CD14-positive monocyte (primary cell): ENCODE results near the gene TAF11L4. TPM values are rescaled to one million over a fixed set of nuclear protein-coding genes. Genes with fewer than 3 reads are reported as not detected.
"Not testable (repeated sequence)": the region's sequence is repeated elsewhere in the genome, so short reads cannot be mapped to it uniquely, and the experiment has no call there.

ENCODE experiments used
- DNase-seq, 3 donors: peaks; one replicate each; pipeline ENCODE4 v3.0.0-alpha.2; 2011 to 2022
- H2AFZ ChIP-seq: 2 replicates; pipeline ENCODE4 v1.6.0; 2012; ENCODE audit warnings: mild to moderate bottlenecking, low read depth, low read length, inconsistent platforms; ENCODE audit not compliant: insufficient read depth, poor library complexity, severe bottlenecking
- H3K27ac ChIP-seq, 2 donors: 1 replicate in 1 of 2; 2 replicates in 1 of 2; pipeline ENCODE4 v1.5.1; 2012 to 2013; ENCODE audit warnings: low read length in 2 of 2, control low read depth in 1 of 2, inconsistent platforms in 1 of 2, low read depth in 1 of 2, mild to moderate bottlenecking in 1 of 2
- H3K27me3 ChIP-seq, 2 donors: one replicate each; pipeline versions ENCODE4 v1.6.0 to v1.6.1; 2011 to 2013; ENCODE audit warnings: low read length in 2 of 2; ENCODE audit not compliant: control insufficient read depth in 2 of 2, insufficient read depth in 2 of 2
- H3K36me3 ChIP-seq, 2 donors: replicated peaks in 1 of 2; 1 replicate in 1 of 2; 2 replicates in 1 of 2; pipeline versions ENCODE4 v1.5.1 to v1.6.1; 2012 to 2013; ENCODE audit warnings: low read length in 2 of 2, control low read depth in 1 of 2, inconsistent platforms in 1 of 2, mild to moderate bottlenecking in 1 of 2; ENCODE audit not compliant: insufficient read depth in 2 of 2, control insufficient read depth in 1 of 2
- H3K4me1 ChIP-seq, 2 donors: 1 replicate in 1 of 2; 2 replicates in 1 of 2; pipeline versions ENCODE4 v1.5.1 to v1.6.1; 2012 to 2013; ENCODE audit warnings: low read length in 2 of 2, control low read depth in 1 of 2, inconsistent platforms in 1 of 2, mild to moderate bottlenecking in 1 of 2, moderate library complexity in 1 of 2; ENCODE audit not compliant: insufficient read depth in 2 of 2, control insufficient read depth in 1 of 2
- H3K4me2 ChIP-seq: replicated peaks from 2 replicates; pipeline ENCODE3; 2012; ENCODE audit warnings: low read length, moderate library complexity, mild to moderate bottlenecking; ENCODE audit not compliant: poor library complexity, severe bottlenecking; ENCODE audit errors: extremely low read depth
- H3K4me3 ChIP-seq, 3 experiments: fragments of 200-600 bp in 1 of 3; sonication (generic) in 1 of 3; replicated peaks in 1 of 3; 1 replicate in 2 of 3; 2 replicates in 1 of 3; pipeline ENCODE4 v1.5.1; 2011 to 2013; ENCODE audit warnings: low read length in 3 of 3, mild to moderate bottlenecking in 3 of 3, control low read depth in 2 of 3, low read depth in 2 of 3, inconsistent platforms in 1 of 3, moderate library complexity in 1 of 3
- H3K79me2 ChIP-seq: 2 replicates; pipeline ENCODE4 v1.6.0; 2012; ENCODE audit warnings: mild to moderate bottlenecking, control low read depth, inconsistent platforms, low read length, moderate library complexity; ENCODE audit not compliant: insufficient read depth
- H3K9ac ChIP-seq: 2 replicates; pipeline ENCODE4 v1.6.0; 2017; ENCODE audit warnings: low read length, mild to moderate bottlenecking; ENCODE audit not compliant: insufficient read depth, poor library complexity, severe bottlenecking
- H3K9me3 ChIP-seq, 2 donors: replicated peaks in 1 of 2; 1 replicate in 1 of 2; 2 replicates in 1 of 2; pipeline versions ENCODE4 v1.5.1 to v1.6.1; 2012 to 2013; ENCODE audit warnings: low read length in 2 of 2, control low read depth in 1 of 2; ENCODE audit not compliant: control insufficient read depth in 1 of 2, insufficient read depth in 1 of 2
- H4K20me1 ChIP-seq: 2 replicates; pipeline ENCODE4 v1.6.0; 2012; ENCODE audit warnings: mild to moderate bottlenecking, low read length, control low read depth, moderate library complexity; ENCODE audit not compliant: insufficient read depth
- H3K27ac Mint-ChIP-seq, 7 donors: one replicate each; pipeline ENCODE4 v1.8.0; 2020; ENCODE audit warnings: mild to moderate bottlenecking in 7 of 7, mixed read lengths in 7 of 7, moderate library complexity in 6 of 7, inconsistent platforms in 2 of 7
- H3K27me3 Mint-ChIP-seq, 3 donors: one replicate each; pipeline ENCODE4 v1.8.0; 2021 to 2022; ENCODE audit warnings: low read depth in 3 of 3, mild to moderate bottlenecking in 3 of 3, mixed read lengths in 3 of 3, moderate library complexity in 3 of 3, inconsistent platforms in 1 of 3
- H3K36me3 Mint-ChIP-seq, 2 donors: one replicate each; pipeline ENCODE4 v1.8.0; 2020; ENCODE audit warnings: mixed read lengths in 2 of 2, inconsistent platforms in 1 of 2, mild to moderate bottlenecking in 1 of 2
- H3K4me1 Mint-ChIP-seq: one replicate; pipeline ENCODE4 v1.8.0; 2020; ENCODE audit warnings: mild to moderate bottlenecking, mixed read lengths
- H3K4me3 Mint-ChIP-seq, 2 donors: one replicate each; pipeline ENCODE4 v1.8.0; 2020; ENCODE audit warnings: mild to moderate bottlenecking in 2 of 2, mixed read lengths in 2 of 2, moderate library complexity in 1 of 2
- H3K9me3 Mint-ChIP-seq, 7 donors: one replicate each; pipeline ENCODE4 v1.8.0; 2020 to 2022; ENCODE audit warnings: mixed read lengths in 7 of 7, mild to moderate bottlenecking in 6 of 7, moderate library complexity in 6 of 7, inconsistent platforms in 2 of 7
- WGBS: methylation state at CpG from one replicate; pipeline ENCODE4 v1.1.5; 2013; ENCODE audit warnings: missing lambda C conversion rate; ENCODE audit not compliant: insufficient coverage; 5-methylcytosine and 5-hydroxymethylcytosine counted together
- intact Hi-C, 2 donors: fragments of 100-400 bp; cut with micrococcal nuclease; formaldehyde crosslinking; loops; one replicate each; pipeline versions ENCODE4 v1.15.0 to v1.15.1; 2023
- polyA plus RNA-seq, 3 donors: library from polyadenylated mRNA; depleted of rRNA in 1 of 3; unstranded in 2 of 3; stranded (reverse) in 1 of 3; fragments of 300-500 nt in 2 of 3; fragments of >200 nt in 1 of 3; fragmentation: Illumina TruSeq in 2 of 3; gene quantifications; 1 replicate in 2 of 3; 2 replicates in 1 of 3; pipeline ENCODE4 v1.2.3, GENCODE V29; 2012 to 2021
- TF ChIP-seq, protein P1 (sequence below): fragments of 200-600 bp; IDR thresholded peaks from one replicate; pipeline ENCODE4 v1.8.0; 2022; ENCODE audit warnings: antibody characterized with exemption, mild to moderate bottlenecking

The TAF11L4 gene
- polyA plus RNA-seq, 3 donors = not detected

DNA sequence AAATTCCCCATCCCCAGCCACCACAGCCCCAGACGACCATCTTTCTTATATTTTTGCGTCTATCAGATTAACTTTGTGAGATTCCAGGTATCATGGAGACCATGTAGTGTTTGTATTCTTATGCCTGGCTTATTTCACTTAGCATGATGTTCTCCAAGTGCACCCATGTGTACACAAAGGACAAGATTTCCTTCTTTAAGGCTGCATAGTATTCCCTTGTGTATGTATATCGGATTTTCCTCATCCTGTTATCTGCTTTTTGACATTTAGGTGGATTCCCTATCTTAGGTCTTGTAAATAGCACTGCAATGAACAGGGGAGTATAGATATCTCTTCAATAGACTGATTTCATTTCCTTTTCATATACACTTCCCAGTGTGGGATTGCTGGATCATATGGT, 28.8 kb upstream of the TAF11L4 start:
- no peak overlapping the region for H3K27ac ChIP-seq
- no peak overlapping the region for H3K9ac ChIP-seq
- no peaks in the 10 kb centered on the region for H3K4me1 Mint-ChIP-seq
- no peak overlapping the region for H3K4me3 Mint-ChIP-seq
- intact Hi-C loops = no loop called here
- H3K36me3 Mint-ChIP-seq = no peaks in the 10 kb centered on the region
- peaks cover 0 to 17% of the 10 kb centered on the region in 2 donors for H3K9me3 ChIP-seq
- no peak overlapping the region for H2AFZ ChIP-seq
- no peaks in the 10 kb centered on the region for H3K79me2 ChIP-seq
- peaks cover 7 to 15% (median 11%) of the 10 kb centered on the region in 7 donors for H3K9me3 Mint-ChIP-seq
- no CpG with 5 or more reads among the region's 3 CpGs for WGBS
- no peak for DNase-seq
- peaks cover 0 to 1% (median 0%) of the 10 kb centered on the region in 3 donors for H3K27me3 Mint-ChIP-seq
- no peaks in the 10 kb centered on the region for H3K36me3 ChIP-seq
- H3K4me2 ChIP-seq = no peak overlapping the region
- no peaks in the 10 kb centered on the region for H4K20me1 ChIP-seq
- no peaks in the 10 kb centered on the region for H3K27me3 ChIP-seq
- TF ChIP-seq, protein P1, sequence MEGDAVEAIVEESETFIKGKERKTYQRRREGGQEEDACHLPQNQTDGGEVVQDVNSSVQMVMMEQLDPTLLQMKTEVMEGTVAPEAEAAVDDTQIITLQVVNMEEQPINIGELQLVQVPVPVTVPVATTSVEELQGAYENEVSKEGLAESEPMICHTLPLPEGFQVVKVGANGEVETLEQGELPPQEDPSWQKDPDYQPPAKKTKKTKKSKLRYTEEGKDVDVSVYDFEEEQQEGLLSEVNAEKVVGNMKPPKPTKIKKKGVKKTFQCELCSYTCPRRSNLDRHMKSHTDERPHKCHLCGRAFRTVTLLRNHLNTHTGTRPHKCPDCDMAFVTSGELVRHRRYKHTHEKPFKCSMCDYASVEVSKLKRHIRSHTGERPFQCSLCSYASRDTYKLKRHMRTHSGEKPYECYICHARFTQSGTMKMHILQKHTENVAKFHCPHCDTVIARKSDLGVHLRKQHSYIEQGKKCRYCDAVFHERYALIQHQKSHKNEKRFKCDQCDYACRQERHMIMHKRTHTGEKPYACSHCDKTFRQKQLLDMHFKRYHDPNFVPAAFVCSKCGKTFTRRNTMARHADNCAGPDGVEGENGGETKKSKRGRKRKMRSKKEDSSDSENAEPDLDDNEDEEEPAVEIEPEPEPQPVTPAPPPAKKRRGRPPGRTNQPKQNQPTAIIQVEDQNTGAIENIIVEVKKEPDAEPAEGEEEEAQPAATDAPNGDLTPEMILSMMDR = no peak
- no peaks in the 10 kb centered on the region for H3K4me1 ChIP-seq
- no peak overlapping the region for H3K4me3 ChIP-seq
- no peak overlapping the region for H3K27ac Mint-ChIP-seq

DNA sequence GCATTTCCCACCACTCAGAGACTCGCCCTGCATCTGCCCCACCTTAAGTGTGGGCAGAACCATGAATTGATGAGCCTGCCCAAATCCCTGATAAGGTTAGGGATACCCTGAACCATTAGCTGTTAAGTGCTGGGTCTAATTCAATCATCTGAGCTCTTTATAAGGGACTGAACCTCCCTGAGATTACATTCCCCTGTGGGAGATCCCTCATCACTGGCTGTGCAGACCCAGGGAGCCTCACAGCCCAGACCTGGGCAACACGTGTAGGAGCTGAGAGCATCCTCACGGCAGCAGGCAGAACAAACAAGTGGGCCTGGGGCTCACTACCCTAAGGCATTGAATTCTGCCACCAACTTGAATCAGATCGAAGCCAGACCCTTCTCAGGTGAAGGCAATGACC, 24.2 kb upstream of the TAF11L4 start:
- DNase-seq = no peak
- Histone ChIP-seq H3K4me2 (no peak overlapping the region), H3K9me3 (peaks cover 0 to 2% of the 10 kb centered on the region in 2 donors), H3K36me3 (no peaks in the 10 kb centered on the region), H2AFZ (no peak overlapping the region), H4K20me1 (no peaks in the 10 kb centered on the region), H3K27ac (no peak overlapping the region), H3K9ac (no peak overlapping the region), H3K4me3 (no peak overlapping the region), H3K4me1 (no peaks in the 10 kb centered on the region), H3K27me3 (no peaks in the 10 kb centered on the region), H3K79me2 (no peaks in the 10 kb centered on the region)
- peaks cover 10% of the 10 kb centered on the region for H3K4me1 Mint-ChIP-seq
- H3K9me3 Mint-ChIP-seq = peaks cover 0 to 8% (median 6%) of the 10 kb centered on the region in 7 donors
- H3K27ac Mint-ChIP-seq = no peak overlapping the region
- 100% methylated on average over 2 of the region's 4 CpGs for WGBS
- peaks cover 0 to 3% (median 0%) of the 10 kb centered on the region in 3 donors for H3K27me3 Mint-ChIP-seq
- TF ChIP-seq, protein P1 = no peak
- H3K4me3 Mint-ChIP-seq = no peak overlapping the region
- H3K36me3 Mint-ChIP-seq = no peaks in the 10 kb centered on the region
- intact Hi-C loops = no loop called here

DNA sequence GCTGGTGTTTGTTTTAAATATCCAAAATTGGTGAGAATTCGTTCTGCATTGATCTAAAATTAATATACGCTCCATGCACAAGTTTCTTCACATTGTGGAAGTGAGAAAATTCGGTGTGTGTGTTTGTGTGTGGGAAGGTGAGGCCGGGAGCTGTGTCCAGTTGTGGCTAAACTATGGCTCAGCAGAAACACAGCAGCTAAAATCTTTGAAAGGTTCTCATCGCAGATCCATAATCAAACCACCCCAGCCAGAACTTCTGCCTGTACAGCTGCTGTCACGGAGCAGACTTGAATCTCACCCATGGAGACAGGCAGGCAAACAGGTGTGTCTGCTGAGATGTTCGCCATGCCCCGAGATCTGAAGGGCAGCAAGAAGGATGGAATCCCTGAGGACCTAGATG, 23.7 kb upstream of the TAF11L4 start, which contains the start of gene TAF11L2:
TSS of gene TAF11L2 (plus strand) at position 301 of the 400 bp plus-strand sequence.
- H3K27me3 ChIP-seq, H4K20me1 ChIP-seq, H3K9me3 Mint-ChIP-seq, H3K27ac Mint-ChIP-seq, H3K4me2 ChIP-seq, H3K36me3 Mint-ChIP-seq, H2AFZ ChIP-seq, H3K4me1 ChIP-seq, H3K36me3 ChIP-seq, H3K9me3 ChIP-seq, H3K4me3 Mint-ChIP-seq, DNase-seq, H3K4me3 ChIP-seq, H3K79me2 ChIP-seq, H3K27ac ChIP-seq, H3K9ac ChIP-seq, H3K27me3 Mint-ChIP-seq, intact Hi-C loops: not testable (repeated sequence)
- H3K4me1 Mint-ChIP-seq = peaks cover 10% of the 10 kb centered on the region
- 100% methylated on average over 5 of the region's 8 CpGs for WGBS
